ENCODE measurements around the gene SLC25A34.

SLC25A34 gene

GRCh38 chr1:15736038-15736891 lies at the start of gene SLC25A34:
Gene SLC25A34, plus strand, starts transcription at chr1:15736258. Its CDS starts 228 bp downstream, at chr1:15736486.
- H2AFZ ChIP-seq (ENCODE audit: low read depth, low read length), result no peak within 1 kb of the TSS
- no peak within 1 kb of the TSS for H3K27ac ChIP-seq (ENCODE audit: low read length)
- H3K4me1 ChIP-seq (ENCODE audit: low read length), result no peaks in the 10 kb centered on the region
- TF ChIP-seq, protein P1, sequence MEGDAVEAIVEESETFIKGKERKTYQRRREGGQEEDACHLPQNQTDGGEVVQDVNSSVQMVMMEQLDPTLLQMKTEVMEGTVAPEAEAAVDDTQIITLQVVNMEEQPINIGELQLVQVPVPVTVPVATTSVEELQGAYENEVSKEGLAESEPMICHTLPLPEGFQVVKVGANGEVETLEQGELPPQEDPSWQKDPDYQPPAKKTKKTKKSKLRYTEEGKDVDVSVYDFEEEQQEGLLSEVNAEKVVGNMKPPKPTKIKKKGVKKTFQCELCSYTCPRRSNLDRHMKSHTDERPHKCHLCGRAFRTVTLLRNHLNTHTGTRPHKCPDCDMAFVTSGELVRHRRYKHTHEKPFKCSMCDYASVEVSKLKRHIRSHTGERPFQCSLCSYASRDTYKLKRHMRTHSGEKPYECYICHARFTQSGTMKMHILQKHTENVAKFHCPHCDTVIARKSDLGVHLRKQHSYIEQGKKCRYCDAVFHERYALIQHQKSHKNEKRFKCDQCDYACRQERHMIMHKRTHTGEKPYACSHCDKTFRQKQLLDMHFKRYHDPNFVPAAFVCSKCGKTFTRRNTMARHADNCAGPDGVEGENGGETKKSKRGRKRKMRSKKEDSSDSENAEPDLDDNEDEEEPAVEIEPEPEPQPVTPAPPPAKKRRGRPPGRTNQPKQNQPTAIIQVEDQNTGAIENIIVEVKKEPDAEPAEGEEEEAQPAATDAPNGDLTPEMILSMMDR (IDR thresholded peaks at IDR 0.05; ENCODE audit: low read depth, low read length), result no peak
- TF ChIP-seq EZH2phosphoT487 (IDR thresholded peaks at IDR 0.05; ENCODE audit: low read depth), result no peak
- H3K36me3 ChIP-seq (replicated peaks; ENCODE audit: low read depth, low read length), result no peaks in the 10 kb centered on the region
- no peaks in the 10 kb centered on the region for H4K20me1 ChIP-seq (ENCODE audit: insufficient read depth, low read length)
- no peaks in the 10 kb centered on the region for H3K27me3 ChIP-seq (ENCODE audit: low read depth, low read length)
- no peaks in the 10 kb centered on the region for H3K9me3 ChIP-seq (ENCODE audit: insufficient read depth, low read length)
- H3K9ac ChIP-seq (ENCODE audit: low read length), result no peak within 1 kb of the TSS
- H3K4me2 ChIP-seq (ENCODE audit: low read length), result no peak within 1 kb of the TSS
- no peaks in the 10 kb centered on the region for H3K79me2 ChIP-seq (ENCODE audit: low read length)
- H3K4me3 ChIP-seq (ENCODE audit: low read length), result no peak within 1 kb of the TSS

GRCh38 chr1:15687446-15687845 lies 48.6 kb upstream of the SLC25A34 start:
- peaks cover 15% of the 10 kb centered on the region for H4K20me1 ChIP-seq (ENCODE audit: insufficient read depth, low read length)
- H3K36me3 ChIP-seq (replicated peaks; ENCODE audit: low read depth, low read length), result peaks cover 7% of the 10 kb centered on the region
- H2AFZ ChIP-seq (ENCODE audit: low read depth, low read length), result no peak overlapping the region
- TF ChIP-seq, protein P1 (IDR thresholded peaks at IDR 0.05; ENCODE audit: low read depth, low read length), result no peak
- TF ChIP-seq EZH2phosphoT487 (IDR thresholded peaks at IDR 0.05; ENCODE audit: low read depth), result no peak
- H3K27me3 ChIP-seq (ENCODE audit: low read depth, low read length), result no peaks in the 10 kb centered on the region
- no peaks in the 10 kb centered on the region for H3K9me3 ChIP-seq (ENCODE audit: insufficient read depth, low read length)
- H3K4me1 ChIP-seq (ENCODE audit: low read length), result peaks cover 11% of the 10 kb centered on the region
- H3K79me2 ChIP-seq (ENCODE audit: low read length), result peaks cover 85% of the 10 kb centered on the region
- no peak overlapping the region for H3K4me2 ChIP-seq (ENCODE audit: low read length)
- no peak overlapping the region for H3K9ac ChIP-seq (ENCODE audit: low read length)
- H3K4me3 ChIP-seq (ENCODE audit: low read length), result no peak overlapping the region
- no peak overlapping the region for H3K27ac ChIP-seq (ENCODE audit: low read length)

- no peaks in the 10 kb centered on the region for H3K9me3 ChIP-seq (ENCODE audit: insufficient read depth, low read length)
- H3K27me3 ChIP-seq (ENCODE audit: low read depth, low read length), result no peaks in the 10 kb centered on the region
- H4K20me1 ChIP-seq (ENCODE audit: insufficient read depth, low read length), result peaks cover 19% of the 10 kb centered on the region
- H3K4me2 ChIP-seq (ENCODE audit: low read length), result no peak overlapping the region
- peaks cover 7% of the 10 kb centered on the region for H3K4me1 ChIP-seq (ENCODE audit: low read length)
- peaks cover 7% of the 10 kb centered on the region for H3K36me3 ChIP-seq (replicated peaks; ENCODE audit: low read depth, low read length)
- peaks cover 90% of the 10 kb centered on the region for H3K79me2 ChIP-seq (ENCODE audit: low read length)
- H2AFZ ChIP-seq (ENCODE audit: low read depth, low read length), result no peak overlapping the region
- TF ChIP-seq, protein P1 (IDR thresholded peaks at IDR 0.05; ENCODE audit: low read depth, low read length), result no peak
- TF ChIP-seq EZH2phosphoT487 (IDR thresholded peaks at IDR 0.05; ENCODE audit: low read depth), result no peak
- H3K27ac ChIP-seq (ENCODE audit: low read length), result no peak overlapping the region
- no peak overlapping the region for H3K4me3 ChIP-seq (ENCODE audit: low read length)
- no peak overlapping the region for H3K9ac ChIP-seq (ENCODE audit: low read length)
Observed at GRCh38 chr1:15690317-15690716, 45.7 kb upstream of the SLC25A34 start.

- TF ChIP-seq, protein P1 (IDR thresholded peaks at IDR 0.05; ENCODE audit: low read depth, low read length), result no peak
- no peak for TF ChIP-seq EZH2phosphoT487 (IDR thresholded peaks at IDR 0.05; ENCODE audit: low read depth)
- peaks cover 4% of the 10 kb centered on the region for H3K36me3 ChIP-seq (replicated peaks; ENCODE audit: low read depth, low read length)
- peaks cover 84% of the 10 kb centered on the region for H3K79me2 ChIP-seq (ENCODE audit: low read length)
- peaks cover 8% of the 10 kb centered on the region; the same call in 1 of the 2 replicates for H4K20me1 ChIP-seq (ENCODE audit: insufficient read depth, low read length)
- no peak overlapping the region for H3K4me3 ChIP-seq (ENCODE audit: low read length)
- H2AFZ ChIP-seq (ENCODE audit: low read depth, low read length), result no peak overlapping the region
- no peaks in the 10 kb centered on the region for H3K27me3 ChIP-seq (ENCODE audit: low read depth, low read length)
- H3K27ac ChIP-seq (ENCODE audit: low read length), result no peak overlapping the region
- H3K4me1 ChIP-seq (ENCODE audit: low read length), result peaks cover 1% of the 10 kb centered on the region
- H3K9me3 ChIP-seq (ENCODE audit: insufficient read depth, low read length), result no peaks in the 10 kb centered on the region
- no peak overlapping the region for H3K4me2 ChIP-seq (ENCODE audit: low read length)
- H3K9ac ChIP-seq (ENCODE audit: low read length), result no peak overlapping the region
Observed at GRCh38 chr1:15691434-15692032, 44.5 kb upstream of the SLC25A34 start.
